GM12864 (cell line): ENCODE measurements around the gene NTNG2.
"Not testable (repeated sequence)": the region's sequence is repeated elsewhere in the genome, so short reads cannot be mapped to it uniquely, and the experiment has no call there.

ENCODE experiments used
- DNase-seq: peaks from one replicate; pipeline ENCODE4 v3.0.0-alpha.2; 2011; ENCODE audit warnings: low read depth
- H3K4me3 ChIP-seq: 2 replicates; pipeline ENCODE4 v1.5.1; 2011; ENCODE audit warnings: mild to moderate bottlenecking, low read depth, low read length, control low read depth
- CTCF ChIP-seq: IDR thresholded peaks from 2 replicates; pipeline ENCODE4 v1.5.1; 2011; ENCODE audit warnings: low read depth, mild to moderate bottlenecking, moderate library complexity, low read length, control low read depth, inconsistent platforms; ENCODE audit errors: missing control alignments

NTNG2 gene

DNA sequence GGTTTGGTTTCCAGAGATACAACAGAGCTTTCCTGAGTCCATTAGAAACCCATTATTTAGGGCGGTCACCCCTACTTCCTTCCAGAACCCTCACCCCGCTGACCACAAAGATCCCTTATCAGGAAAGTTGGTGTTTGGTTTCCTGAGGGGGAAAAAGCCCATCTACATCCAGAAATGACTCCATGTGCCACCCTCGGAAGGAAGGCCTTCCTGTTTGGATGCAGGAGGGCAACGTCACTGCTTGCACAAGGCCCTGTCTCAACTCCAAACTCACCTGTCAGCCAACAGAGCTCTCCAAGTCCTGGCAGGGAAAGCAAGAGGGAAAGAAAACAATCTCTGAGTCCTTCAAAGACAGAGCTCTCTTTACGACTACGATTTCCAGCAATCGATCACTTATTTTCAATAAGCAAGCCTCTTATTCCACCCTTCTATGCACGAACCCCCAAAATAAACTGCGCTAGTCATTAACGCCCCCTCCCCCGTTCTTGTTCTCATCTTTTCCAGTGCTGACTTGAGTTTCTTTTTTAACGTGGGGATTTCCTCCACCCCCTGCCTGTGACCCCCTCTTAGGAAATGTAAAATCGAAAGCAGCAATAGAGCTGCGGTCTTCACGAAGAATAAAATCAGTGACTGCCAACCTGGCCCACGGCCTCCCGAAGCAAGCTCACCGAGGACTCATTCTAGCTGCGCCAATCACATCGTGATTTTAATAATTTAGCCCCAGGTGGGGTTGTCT is 35.7 kb upstream of the NTNG2 start:
- TF ChIP-seq CTCF = no peak
- DNase-seq = no peak
- no peak overlapping the region; the same call in 1 of the 2 replicates for H3K4me3 ChIP-seq

DNA sequence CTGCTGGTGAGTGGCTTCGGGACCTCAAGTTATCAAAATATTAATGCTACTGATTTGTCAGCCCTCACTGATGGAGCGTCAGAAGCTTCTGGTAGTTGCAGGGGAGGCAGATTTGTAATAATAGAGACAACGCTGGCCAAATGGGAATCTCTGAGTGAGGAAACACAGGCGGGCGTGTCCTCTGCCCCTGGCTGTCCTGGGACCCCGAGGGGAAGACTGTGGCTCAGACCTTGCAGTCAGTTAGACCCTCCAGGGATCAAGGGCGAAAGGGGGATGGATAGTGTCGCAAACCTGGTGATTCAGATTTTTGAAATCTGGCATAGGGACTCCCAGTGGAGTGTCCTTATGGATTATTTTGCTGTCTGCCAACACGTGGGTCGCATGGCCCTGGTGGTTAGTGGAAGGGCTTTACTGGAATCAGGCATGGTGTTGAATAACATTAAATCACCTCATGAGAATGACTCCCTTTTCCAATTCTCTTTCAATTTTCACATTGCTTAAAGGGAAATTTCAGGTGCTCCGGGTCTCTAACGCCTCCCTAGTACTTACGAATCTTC is 35.1 kb upstream of the NTNG2 start:
- DNase-seq = no peak
- TF ChIP-seq CTCF = no peak

GRCh38 chr9:132127888-132128534 is 33.8 kb upstream of the NTNG2 start:
- TF ChIP-seq CTCF = no peak
- no peak overlapping the region for H3K4me3 ChIP-seq
- no peak for DNase-seq

More for the DNA sequence above, 35.1 kb upstream of the NTNG2 start:
- no peak overlapping the region; the same call in 1 of the 2 replicates for H3K4me3 ChIP-seq

- DNase-seq = no peak
- TF ChIP-seq CTCF = no peak
- H3K4me3 ChIP-seq = no peak overlapping the region
Measured at GRCh38 chr9:132129535-132129934, 32.3 kb upstream of the NTNG2 start.

- not testable (repeated sequence) for DNase-seq, H3K4me3 ChIP-seq
Measured at GRCh38 chr9:132134085-132134484, 27.8 kb upstream of the NTNG2 start.

- no peak for DNase-seq
- TF ChIP-seq CTCF = no peak
- no peak overlapping the region for H3K4me3 ChIP-seq
Measured at GRCh38 chr9:132135456-132135855, 26.4 kb upstream of the NTNG2 start.

- no peak for TF ChIP-seq CTCF
- no peak overlapping the region for H3K4me3 ChIP-seq
- DNase-seq = no peak
Measured at GRCh38 chr9:132136151-132136780, 25.6 kb upstream of the NTNG2 start.
